ENCODE measurements around the gene ELF5.

DNA sequence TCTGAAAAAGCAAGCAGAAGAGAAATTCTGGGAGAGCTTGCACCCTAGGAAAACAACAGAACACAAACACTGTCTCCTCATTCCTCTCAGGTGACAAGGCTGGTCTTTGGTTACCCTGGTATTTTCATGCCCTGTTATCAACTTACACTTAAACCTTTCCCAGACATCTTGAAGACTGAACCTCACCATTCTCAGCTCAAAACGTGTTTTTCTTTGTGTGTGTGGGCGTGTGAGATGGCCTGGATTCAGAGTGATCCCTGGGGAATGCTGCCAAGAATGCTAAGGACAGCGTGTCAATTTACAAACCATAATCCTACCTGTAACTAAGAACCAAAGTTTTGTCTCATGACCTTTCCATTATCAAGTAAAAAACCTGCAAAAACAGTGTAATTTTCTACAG is 33.3 kb downstream of the ELF5 start:
- TF ChIP-seq CTCF (IDR thresholded peaks at IDR 0.05) (no peak), POLR2A (IDR thresholded peaks at IDR 0.05) (no peak)

All from right lobe of liver (tissue), 4 donors.